ENCODE results near the gene CDH23. TPM values are rescaled to one million over a fixed set of nuclear protein-coding genes. Genes with fewer than 3 reads are reported as not detected.
A peak's percentile ranks its signal among the peaks of the same experiment; 100 is the strongest.

The CDH23 gene
- total RNA-seq, 1 experiment from 2014 or later = 2.1 TPM

DNA sequence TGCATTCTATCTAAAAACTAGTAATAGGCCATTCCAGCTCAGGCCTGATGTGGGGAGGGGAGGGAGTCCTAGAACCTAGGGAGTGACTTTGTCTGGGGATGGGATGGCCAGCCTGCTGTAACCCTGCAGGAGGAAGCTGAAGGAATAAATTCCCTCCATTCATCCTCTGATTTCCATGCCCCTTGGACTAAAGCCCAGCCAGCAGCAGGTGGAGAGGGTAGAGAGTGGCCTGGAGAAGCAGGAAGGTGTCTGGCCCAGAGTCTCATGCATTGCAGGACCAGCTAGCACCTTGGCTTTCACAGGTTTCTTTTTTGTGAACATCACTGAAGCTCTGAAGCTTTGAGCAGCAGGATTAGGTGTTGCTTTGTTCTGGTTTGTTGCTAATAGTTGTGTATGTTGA, 32.8 kb upstream of the CDH23 start:
- Histone ChIP-seq H3K36me3 (ENCODE audit: insufficient read depth, low read length) (0 out of 2 replicates have a peak, but pooled peaks cover 4% of the 10 kb centered on the region), H3K4me3 (ENCODE audit: low read length) (no peak overlapping the region), H3K27ac (ENCODE audit: low read length) (no peak overlapping the region), H4K20me1 (ENCODE audit: insufficient read depth, low read depth, low read length) (no peaks in the 10 kb centered on the region), H2AFZ (ENCODE audit: low read length) (no peak overlapping the region), H3K9ac (ENCODE audit: low read length) (no peak overlapping the region), H3K9me2 (replicated peaks; ENCODE audit: insufficient read depth, low read length) (no peaks in the 10 kb centered on the region), H3K9me3 (ENCODE audit: low read length) (no peaks in the 10 kb centered on the region), H3K27me3 (ENCODE audit: low read length) (no peaks in the 10 kb centered on the region), H3K4me1 (ENCODE audit: low read length) (peaks cover 4% of the 10 kb centered on the region), H3K79me2 (ENCODE audit: low read length) (no peaks in the 10 kb centered on the region), H3K4me2 (ENCODE audit: low read depth, low read length, poor library complexity, severe bottlenecking) (no peak overlapping the region)
- no peak for DNase-seq

- H3K4me2 ChIP-seq (ENCODE audit: low read depth, low read length, poor library complexity, severe bottlenecking) = no peak overlapping the region
- H3K27me3 ChIP-seq (ENCODE audit: low read length) = no peaks in the 10 kb centered on the region
- no peak overlapping the region for H3K4me3 ChIP-seq (ENCODE audit: low read length)
- H2AFZ ChIP-seq (ENCODE audit: low read length) = no peak overlapping the region
- DNase-seq = no peak
- H3K27ac ChIP-seq (ENCODE audit: low read length) = no peak overlapping the region
- H3K36me3 ChIP-seq (ENCODE audit: insufficient read depth, low read length) = no peaks in the 10 kb centered on the region
- H3K4me1 ChIP-seq (ENCODE audit: low read length) = peaks cover 4% of the 10 kb centered on the region
- H3K9ac ChIP-seq (ENCODE audit: low read length) = no peak overlapping the region
- no peaks in the 10 kb centered on the region for H3K79me2 ChIP-seq (ENCODE audit: low read length)
- H4K20me1 ChIP-seq (ENCODE audit: insufficient read depth, low read depth, low read length) = no peaks in the 10 kb centered on the region
- no peaks in the 10 kb centered on the region for H3K9me3 ChIP-seq (ENCODE audit: low read length)
- H3K9me2 ChIP-seq (replicated peaks; ENCODE audit: insufficient read depth, low read length) = no peaks in the 10 kb centered on the region
Observed at GRCh38 chr10:71365366-71365765, 31.4 kb upstream of the CDH23 start.

DNA sequence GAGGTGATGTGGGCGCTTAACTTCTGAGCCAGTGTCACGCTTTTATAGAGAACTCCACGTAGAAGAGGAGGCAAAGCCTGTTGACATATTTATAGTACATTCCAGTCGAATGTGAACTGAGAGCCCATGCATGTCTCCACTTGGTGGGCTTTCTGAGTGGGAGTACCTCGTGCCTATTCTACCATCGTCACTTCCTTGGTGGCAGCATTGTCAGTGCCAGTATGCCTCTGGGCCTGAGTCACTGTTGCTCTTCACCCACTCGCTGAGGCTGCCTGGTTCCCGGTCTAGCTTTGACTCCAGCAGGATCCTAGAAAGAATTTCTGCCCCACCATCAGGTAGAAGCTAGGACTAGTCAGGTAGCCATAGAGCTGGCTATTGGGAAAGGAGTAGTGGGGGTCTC, 30.0 kb upstream of the CDH23 start:
- Histone ChIP-seq H3K27ac (ENCODE audit: low read length) (no peak overlapping the region), H3K4me2 (ENCODE audit: low read depth, low read length, poor library complexity, severe bottlenecking) (no peak overlapping the region), H3K9me2 (replicated peaks; ENCODE audit: insufficient read depth, low read length) (no peaks in the 10 kb centered on the region), H2AFZ (ENCODE audit: low read length) (no peak overlapping the region), H3K4me3 (ENCODE audit: low read length) (no peak overlapping the region), H3K79me2 (ENCODE audit: low read length) (no peaks in the 10 kb centered on the region), H3K4me1 (ENCODE audit: low read length) (peaks cover 8% of the 10 kb centered on the region), H3K9ac (ENCODE audit: low read length) (no peak overlapping the region), H3K36me3 (ENCODE audit: insufficient read depth, low read length) (no peaks in the 10 kb centered on the region), H3K9me3 (ENCODE audit: low read length) (no peaks in the 10 kb centered on the region), H3K27me3 (ENCODE audit: low read length) (no peaks in the 10 kb centered on the region), H4K20me1 (ENCODE audit: insufficient read depth, low read depth, low read length) (no peaks in the 10 kb centered on the region)
- DNase-seq = no peak

DNA sequence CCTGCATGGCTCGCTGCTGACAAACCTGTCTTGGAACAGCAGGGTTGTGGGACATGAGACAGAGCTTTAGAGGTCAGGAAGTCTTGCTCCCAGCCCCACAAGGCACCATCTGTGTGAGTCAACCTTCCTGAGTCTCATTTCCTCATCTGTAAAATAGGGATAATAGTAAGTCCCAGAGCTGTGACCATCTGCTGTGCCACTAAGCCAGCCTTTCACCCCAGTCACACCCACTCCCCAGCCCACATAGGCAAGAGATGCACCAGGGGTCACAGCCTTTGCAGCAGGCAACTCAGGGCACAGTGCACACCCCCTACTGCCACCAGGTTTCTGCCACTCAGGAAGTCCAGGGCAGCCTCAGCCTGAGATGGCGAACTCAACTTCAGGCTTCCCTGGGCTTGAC, 29.4 kb upstream of the CDH23 start:
- H3K27ac ChIP-seq (ENCODE audit: low read length) = no peak overlapping the region
- H3K4me2 ChIP-seq (ENCODE audit: low read depth, low read length, poor library complexity, severe bottlenecking) = no peak overlapping the region
- H3K4me1 ChIP-seq (ENCODE audit: low read length) = peaks cover 14% of the 10 kb centered on the region
- H3K4me3 ChIP-seq (ENCODE audit: low read length) = no peak overlapping the region
- no peaks in the 10 kb centered on the region for H3K27me3 ChIP-seq (ENCODE audit: low read length)
- H4K20me1 ChIP-seq (ENCODE audit: insufficient read depth, low read depth, low read length) = no peaks in the 10 kb centered on the region
- H3K9me3 ChIP-seq (ENCODE audit: low read length) = no peaks in the 10 kb centered on the region
- DNase-seq = no peak
- H3K9me2 ChIP-seq (replicated peaks; ENCODE audit: insufficient read depth, low read length) = no peaks in the 10 kb centered on the region
- no peaks in the 10 kb centered on the region for H3K36me3 ChIP-seq (ENCODE audit: insufficient read depth, low read length)
- no peaks in the 10 kb centered on the region for H3K79me2 ChIP-seq (ENCODE audit: low read length)
- no peak overlapping the region for H3K9ac ChIP-seq (ENCODE audit: low read length)
- no peak overlapping the region for H2AFZ ChIP-seq (ENCODE audit: low read length)

DNA sequence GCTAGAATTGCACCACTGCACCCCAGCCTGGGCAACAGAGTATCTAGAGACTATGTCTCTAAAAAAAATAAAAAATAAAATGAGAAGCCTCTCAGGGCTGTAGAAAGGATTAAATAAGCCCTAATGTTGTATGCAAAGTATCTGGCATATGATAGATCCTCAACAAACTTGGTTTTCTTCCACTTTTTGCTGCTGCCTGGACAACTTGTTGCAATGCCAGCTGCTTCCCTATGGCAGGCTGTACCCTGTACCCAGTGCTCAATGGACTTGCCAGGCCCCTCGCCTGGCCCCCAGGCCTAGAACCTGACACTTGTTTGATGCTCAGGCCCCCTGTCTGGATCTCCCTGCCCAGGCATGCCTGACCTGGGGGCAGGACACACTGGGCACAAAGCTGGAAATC, 28.5 kb upstream of the CDH23 start:
- no peaks in the 10 kb centered on the region for H4K20me1 ChIP-seq (ENCODE audit: insufficient read depth, low read depth, low read length)
- no peaks in the 10 kb centered on the region for H3K27me3 ChIP-seq (ENCODE audit: low read length)
- no peak overlapping the region for H3K27ac ChIP-seq (ENCODE audit: low read length)
- H3K9me3 ChIP-seq (ENCODE audit: low read length) = no peaks in the 10 kb centered on the region
- H3K4me1 ChIP-seq (ENCODE audit: low read length) = peaks cover 23% of the 10 kb centered on the region
- H3K4me2 ChIP-seq (ENCODE audit: low read depth, low read length, poor library complexity, severe bottlenecking) = peak overlapping the region; percentile 5
- no peak overlapping the region for H3K4me3 ChIP-seq (ENCODE audit: low read length)
- no peaks in the 10 kb centered on the region for H3K9me2 ChIP-seq (replicated peaks; ENCODE audit: insufficient read depth, low read length)
- H3K36me3 ChIP-seq (ENCODE audit: insufficient read depth, low read length) = no peaks in the 10 kb centered on the region
- H3K9ac ChIP-seq (ENCODE audit: low read length) = no peak overlapping the region
- DNase-seq = no peak
- H2AFZ ChIP-seq (ENCODE audit: low read length) = no peak overlapping the region
- H3K79me2 ChIP-seq (ENCODE audit: low read length) = no peaks in the 10 kb centered on the region

DNA sequence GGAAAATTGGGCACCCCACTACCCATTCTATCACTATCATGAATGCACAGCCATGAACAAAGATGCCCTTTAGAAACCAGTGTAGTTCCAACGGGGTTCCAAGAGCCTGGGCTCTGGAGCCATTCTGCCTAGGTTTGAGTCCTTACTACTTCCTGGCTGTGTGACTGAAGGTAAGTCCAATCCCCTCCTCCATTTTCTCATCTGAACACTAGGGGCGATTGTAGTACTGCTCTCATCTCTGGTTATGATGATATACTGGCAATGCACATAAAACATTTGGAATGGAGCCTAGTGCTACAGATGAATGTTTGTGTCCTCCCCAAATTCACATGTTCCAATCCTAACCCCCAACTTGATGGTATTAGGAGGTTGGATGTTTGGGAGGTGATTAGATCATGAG, 28.1 kb upstream of the CDH23 start:
- Histone ChIP-seq H3K4me3 (ENCODE audit: low read length) (no peak overlapping the region), H3K36me3 (ENCODE audit: insufficient read depth, low read length) (no peaks in the 10 kb centered on the region), H4K20me1 (ENCODE audit: insufficient read depth, low read depth, low read length) (no peaks in the 10 kb centered on the region), H3K27ac (ENCODE audit: low read length) (no peak overlapping the region), H3K9ac (ENCODE audit: low read length) (no peak overlapping the region), H3K4me2 (ENCODE audit: low read depth, low read length, poor library complexity, severe bottlenecking) (no peak overlapping the region), H3K4me1 (ENCODE audit: low read length) (peaks cover 27% of the 10 kb centered on the region), H3K9me2 (replicated peaks; ENCODE audit: insufficient read depth, low read length) (no peaks in the 10 kb centered on the region), H3K9me3 (ENCODE audit: low read length) (no peaks in the 10 kb centered on the region), H3K79me2 (ENCODE audit: low read length) (no peaks in the 10 kb centered on the region), H2AFZ (ENCODE audit: low read length) (no peak overlapping the region), H3K27me3 (ENCODE audit: low read length) (no peaks in the 10 kb centered on the region)
- peak; percentile 59 for DNase-seq

GRCh38 chr10:71369602-71370001, 27.1 kb upstream of the CDH23 start:
- Histone ChIP-seq H3K27ac (ENCODE audit: low read length) (no peak overlapping the region), H3K9ac (ENCODE audit: low read length) (no peak overlapping the region), H3K4me2 (ENCODE audit: low read depth, low read length, poor library complexity, severe bottlenecking) (no peak overlapping the region), H3K79me2 (ENCODE audit: low read length) (no peaks in the 10 kb centered on the region), H3K4me3 (ENCODE audit: low read length) (no peak overlapping the region), H3K27me3 (ENCODE audit: low read length) (no peaks in the 10 kb centered on the region), H3K9me2 (replicated peaks; ENCODE audit: insufficient read depth, low read length) (no peaks in the 10 kb centered on the region), H3K36me3 (ENCODE audit: insufficient read depth, low read length) (no peaks in the 10 kb centered on the region), H3K9me3 (ENCODE audit: low read length) (no peaks in the 10 kb centered on the region), H3K4me1 (ENCODE audit: low read length) (peaks cover 27% of the 10 kb centered on the region), H4K20me1 (ENCODE audit: insufficient read depth, low read depth, low read length) (no peaks in the 10 kb centered on the region), H2AFZ (ENCODE audit: low read length) (no peak overlapping the region)
- DNase-seq = no peak

DNA sequence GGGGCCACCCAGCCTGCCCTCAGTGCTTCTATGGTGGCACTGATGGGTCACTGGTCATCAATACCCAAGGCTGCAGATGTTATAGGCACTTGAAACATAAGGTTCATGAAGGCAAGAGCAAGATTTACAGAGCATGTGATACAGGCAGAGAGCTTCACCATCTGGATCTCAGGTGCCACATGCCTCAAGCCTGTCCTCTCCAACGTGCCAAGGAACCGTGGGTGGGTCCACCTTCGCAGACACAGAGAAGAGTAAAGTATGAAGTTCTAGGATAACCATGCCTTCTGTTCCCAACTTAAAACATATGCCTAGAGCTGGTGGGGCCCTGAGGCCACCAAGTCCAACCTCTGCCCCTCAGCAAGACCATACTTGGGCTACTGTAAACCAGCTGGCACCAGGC, 26.7 kb upstream of the CDH23 start:
- no peaks in the 10 kb centered on the region for H4K20me1 ChIP-seq (ENCODE audit: insufficient read depth, low read depth, low read length)
- H3K4me2 ChIP-seq (ENCODE audit: low read depth, low read length, poor library complexity, severe bottlenecking) = no peak overlapping the region
- H3K9ac ChIP-seq (ENCODE audit: low read length) = no peak overlapping the region
- H3K9me2 ChIP-seq (replicated peaks; ENCODE audit: insufficient read depth, low read length) = no peaks in the 10 kb centered on the region
- no peaks in the 10 kb centered on the region for H3K79me2 ChIP-seq (ENCODE audit: low read length)
- H3K4me3 ChIP-seq (ENCODE audit: low read length) = no peak overlapping the region
- peaks cover 27% of the 10 kb centered on the region for H3K4me1 ChIP-seq (ENCODE audit: low read length)
- no peaks in the 10 kb centered on the region for H3K36me3 ChIP-seq (ENCODE audit: insufficient read depth, low read length)
- DNase-seq = no peak
- H3K27ac ChIP-seq (ENCODE audit: low read length) = no peak overlapping the region
- no peaks in the 10 kb centered on the region for H3K9me3 ChIP-seq (ENCODE audit: low read length)
- no peak overlapping the region for H2AFZ ChIP-seq (ENCODE audit: low read length)
- H3K27me3 ChIP-seq (ENCODE audit: low read length) = no peaks in the 10 kb centered on the region

GRCh38 chr10:71371750-71372166, 25.0 kb upstream of the CDH23 start:
- Histone ChIP-seq H3K9ac (ENCODE audit: low read length) (peak overlapping the region; percentile 28; the same call in 1 of the 2 replicates), H3K4me1 (ENCODE audit: low read length) (peaks cover 34% of the 10 kb centered on the region), H3K27me3 (ENCODE audit: low read length) (no peaks in the 10 kb centered on the region), H4K20me1 (ENCODE audit: insufficient read depth, low read depth, low read length) (no peaks in the 10 kb centered on the region), H3K79me2 (ENCODE audit: low read length) (no peaks in the 10 kb centered on the region), H3K9me2 (replicated peaks; ENCODE audit: insufficient read depth, low read length) (no peaks in the 10 kb centered on the region), H3K36me3 (ENCODE audit: insufficient read depth, low read length) (no peaks in the 10 kb centered on the region), H3K27ac (ENCODE audit: low read length) (no peak overlapping the region), H3K4me2 (ENCODE audit: low read depth, low read length, poor library complexity, severe bottlenecking) (peak overlapping the region; percentile 13), H3K4me3 (ENCODE audit: low read length) (no peak overlapping the region), H2AFZ (ENCODE audit: low read length) (no peak overlapping the region; the same call in 1 of the 2 replicates), H3K9me3 (ENCODE audit: low read length) (no peaks in the 10 kb centered on the region)
- DNase-seq = no peak

Measured in Karpas-422 (cell line).